Fibroblast of pulmonary artery (primary cell): ENCODE measurements around the gene MAN1B1.

Source experiments
- DNase-seq: peaks from one replicate; pipeline ENCODE4 v3.0.0-alpha.2; 2010; ENCODE audit warnings: low read depth
- H3K4me3 ChIP-seq: replicated peaks from 2 replicates; pipeline ENCODE4 v1.5.1; 2011; ENCODE audit warnings: low read depth, mild to moderate bottlenecking, control low read depth, low read length, moderate library complexity
- CTCF ChIP-seq: IDR thresholded peaks from 2 replicates; pipeline ENCODE4 v1.5.1; 2011; ENCODE audit warnings: mild to moderate bottlenecking, control low read depth, low read length, inconsistent platforms; ENCODE audit errors: missing control alignments

Gene MAN1B1

GRCh38 chr9:137158625-137159024 is 71.8 kb downstream of the MAN1B1 start:
- no peak for TF ChIP-seq CTCF
- no peak overlapping the region for H3K4me3 ChIP-seq
- no peak for DNase-seq
